GM12878 (cell line): Measurements from ENCODE around the gene TIMP3. TPM values are rescaled to one million over a fixed set of nuclear protein-coding genes. Genes with fewer than 3 reads are reported as not detected.

Source experiments
- ATAC-seq: fragments of 200-7000 bp; cut with Tn5 transposase; 3 replicates; pipeline ENCODE4 v1.9.1; 2020; ENCODE audit warnings: mild to moderate bottlenecking, moderate library complexity
- BruUV-seq: library from RNA; stranded (reverse); fragments of 400-500 nt; replicated peaks from 2 replicates; lab custom pipeline; 2021; lab: Mats Ljungman, UMichigan
- CTCF ChIA-PET: fragments of 300-600 bp; sonication (Branson Sonifier 250); formaldehyde crosslinking; extraction: SDS; loops from one replicate; lab custom pipeline; 2021; ENCODE audit warnings: inconsistent platforms; lab: Yijun Ruan, JAX
- POLR2A ChIA-PET: fragments of 350-600 bp; formaldehyde crosslinking; extraction: SDS; loops from one replicate; lab custom pipeline; 2021; ENCODE audit warnings: inconsistent platforms; lab: Charles Lee
- RAD21 ChIA-PET: fragments of 300-600 bp; sonication (Branson Sonifier 250); formaldehyde crosslinking; loops from one replicate; lab custom pipeline; 2023; ENCODE audit warnings: antibody characterized with exemption; ENCODE audit not compliant: unreplicated experiment; lab: Charles Lee
- SMC1A ChIA-PET: fragments of 300-600 bp; sonication (Branson Sonifier 250); formaldehyde crosslinking; loops from one replicate; lab custom pipeline; 2023; ENCODE audit not compliant: unreplicated experiment, uncharacterized antibody; lab: Charles Lee
- DNase-seq: peaks from one replicate; pipeline ENCODE4 v3.0.0-alpha.2; 2011; ENCODE audit warnings: low read depth, low spot score
- FAIRE-seq: peaks from 3 replicates; lab custom pipeline; 2011; peaks lifted over from hg19 to GRCh38; lab: Jason Lieb, UNC
- H2AFZ ChIP-seq: 2 replicates; pipeline ENCODE4 v1.6.0; 2011; ENCODE audit warnings: low read depth, low read length, control low read depth; ENCODE audit not compliant: control insufficient read depth
- H3K27ac ChIP-seq: 2 replicates; pipeline ENCODE4 v1.5.1; 2011; ENCODE audit warnings: control low read depth; ENCODE audit not compliant: control insufficient read depth, insufficient read depth
- H3K27me3 ChIP-seq, 2 experiments: replicated peaks in 1 of 2; 2 replicates each; pipeline versions ENCODE4 v1.6.0 to v1.6.1; 2011; ENCODE audit warnings: low read length in 1 of 2; ENCODE audit not compliant: control insufficient read depth in 2 of 2, insufficient read depth in 2 of 2
- H3K36me3 ChIP-seq, 2 experiments: 2 replicates each; pipeline ENCODE4 v1.5.1; 2011; ENCODE audit warnings: low read length in 1 of 2; ENCODE audit not compliant: control insufficient read depth in 2 of 2, insufficient read depth in 2 of 2
- H3K4me1 ChIP-seq: 2 replicates; pipeline ENCODE4 v1.6.1; 2011; ENCODE audit warnings: mild to moderate bottlenecking, low read length, moderate library complexity, mixed read lengths; ENCODE audit not compliant: control insufficient read depth, insufficient read depth
- H3K4me2 ChIP-seq: 2 replicates; pipeline ENCODE4 v1.6.0; 2011; ENCODE audit warnings: control low read depth; ENCODE audit not compliant: control insufficient read depth, insufficient read depth
- H3K4me3 ChIP-seq: fragments of 200-600 bp; sonication (generic); 2 replicates; pipeline ENCODE4 v1.5.1; 2016
- H3K79me2 ChIP-seq: 2 replicates; pipeline ENCODE4 v1.6.0; 2011; ENCODE audit warnings: low read length; ENCODE audit not compliant: control insufficient read depth, insufficient read depth
- H3K9ac ChIP-seq: 2 replicates; pipeline ENCODE4 v1.8.0; 2011; ENCODE audit warnings: low read length, control low read depth, mixed read lengths; ENCODE audit not compliant: control insufficient read depth, insufficient read depth
- H3K9me3 ChIP-seq: replicated peaks from 3 replicates; pipeline ENCODE4 v1.5.1; 2011; ENCODE audit warnings: mild to moderate bottlenecking, low read length; ENCODE audit not compliant: control insufficient read depth, insufficient read depth
- H4K20me1 ChIP-seq: 2 replicates; pipeline ENCODE4 v1.6.0; 2011; ENCODE audit not compliant: control insufficient read depth, insufficient read depth
- EED ChIP-seq: sonication (generic); IDR thresholded peaks from 2 replicates; pipeline ENCODE4 v1.6.1; 2016; ENCODE audit warnings: antibody characterized with exemption, low read depth
- EGR1 ChIP-seq, 2 experiments: IDR thresholded peaks; 1 replicate in 1 of 2; 2 replicates in 1 of 2; pipeline ENCODE4 v1.6.1; 2011 to 2012; ENCODE audit warnings: low read depth in 2 of 2, low read length in 2 of 2, borderline replicate concordance in 1 of 2, mild to moderate bottlenecking in 1 of 2, moderate library complexity in 1 of 2
- FOS ChIP-seq: IDR thresholded peaks from 3 replicates; pipeline ENCODE4 v1.6.1; 2011; ENCODE audit warnings: borderline replicate concordance; ENCODE audit not compliant: insufficient read length; ENCODE audit errors: extremely low read depth
- JUNB ChIP-seq: IDR thresholded peaks from 2 replicates; pipeline ENCODE4 v1.6.1; 2016; ENCODE audit warnings: antibody characterized with exemption, mild to moderate bottlenecking
- MTA3 ChIP-seq: IDR thresholded peaks from 2 replicates; pipeline ENCODE4 v1.6.1; 2012; ENCODE audit warnings: low read length, inconsistent platforms, borderline replicate concordance
- MYB ChIP-seq: fragments of 150-350 bp; IDR thresholded peaks from 2 replicates; pipeline ENCODE4 v1.6.1; 2014; ENCODE audit warnings: mild to moderate bottlenecking, low read depth, low read length, borderline replicate concordance
- NFIC ChIP-seq: IDR thresholded peaks from 2 replicates; pipeline ENCODE4 v1.6.1; 2012; ENCODE audit warnings: low read depth, mild to moderate bottlenecking, inconsistent platforms, low read length, moderate library complexity
- NR2C2 ChIP-seq: IDR thresholded peaks from 2 replicates; pipeline ENCODE4 v1.6.1; 2011; ENCODE audit warnings: borderline replicate concordance, low read depth; ENCODE audit not compliant: control insufficient read depth, insufficient read length
- POLR2A ChIP-seq: IDR thresholded peaks from 2 replicates; pipeline ENCODE4 v1.6.1; 2011; ENCODE audit warnings: low read depth, mild to moderate bottlenecking, low read length
- SMAD1 ChIP-seq: fragments of 450-650 bp; IDR thresholded peaks from 2 replicates; pipeline ENCODE4 v1.6.1; 2018; ENCODE audit warnings: mild to moderate bottlenecking, low read depth; ENCODE audit not compliant: partially characterized antibody
- SRF ChIP-seq, 2 experiments: IDR thresholded peaks; 2 replicates each; pipeline ENCODE4 v1.6.1; 2011; ENCODE audit warnings: low read depth in 2 of 2, low read length in 2 of 2, mild to moderate bottlenecking in 1 of 2, moderate library complexity in 1 of 2
- STAT1 ChIP-seq: fragments of 450-650 bp; conservative IDR thresholded peaks from 2 replicates; pipeline ENCODE4 v1.6.1; 2014; ENCODE audit warnings: antibody characterized with exemption, mild to moderate bottlenecking
- TAF1 ChIP-seq: IDR thresholded peaks from 2 replicates; pipeline ENCODE4 v1.6.1; 2011; ENCODE audit warnings: mild to moderate bottlenecking, low read depth, low read length, borderline replicate concordance
- YY1 ChIP-seq: IDR thresholded peaks from 2 replicates; pipeline ENCODE4 v1.6.1; 2011; ENCODE audit warnings: low read depth, mild to moderate bottlenecking, low read length
- ZNF207 ChIP-seq: fragments of 450-650 bp; IDR thresholded peaks from 2 replicates; pipeline ENCODE4 v1.6.1; 2014; ENCODE audit warnings: antibody characterized with exemption, mild to moderate bottlenecking, borderline replicate concordance
- ZZZ3 ChIP-seq: IDR thresholded peaks from 2 replicates; pipeline ENCODE4 v1.6.1; 2011; ENCODE audit warnings: low read depth; ENCODE audit not compliant: control insufficient read depth, insufficient read length
- WGBS: methylation state at CpG from one replicate; pipeline ENCODE4 v1.1.6; 2016; ENCODE audit warnings: low lambda C conversion rate; ENCODE audit not compliant: insufficient replicate concordance, insufficient coverage; ENCODE audit errors: missing lambda C conversion rate; 5-methylcytosine and 5-hydroxymethylcytosine counted together
- in situ Hi-C: fragments of 300-500 bp; cut with MboI; formaldehyde crosslinking; loops from 9 replicates; pipeline ENCODE4 v1.14.3; 2018; ENCODE audit warnings: mixed read lengths
- intact Hi-C: fragments of 100-400 bp; cut with micrococcal nuclease; formaldehyde crosslinking; loops from one replicate; pipeline ENCODE4 v1.14.2; 2022; ENCODE audit not compliant: unreplicated experiment
- polyA plus RNA-seq, 11 experiments: library from polyadenylated mRNA; depleted of rRNA in 4 of 11; unstranded in 6 of 11; stranded (reverse) in 5 of 11; fragments of >200 nt; fragmentation: Nextera tagmentation in 4 of 11; fragmentation: Illumina TruSeq in 1 of 11; extraction: Ambion mirVana in 4 of 11; extraction: Trizol in 1 of 11; gene quantifications; 1 replicate in 1 of 11; 2 replicates in 10 of 11; pipeline versions ENCODE4 v1.2.1 to v1.2.3, GENCODE V29; 2011 to 2016; ENCODE audit warnings: inconsistent platforms in 2 of 11, missing spikeins in 2 of 11, low read depth in 1 of 11
- total RNA-seq, 4 experiments: library from RNA; depleted of rRNA in 3 of 4; stranded (reverse); fragments of >200 nt in 3 of 4; fragmentation: Illumina TruSeq in 1 of 4; extraction: Trizol in 1 of 4; gene quantifications; 2 replicates each; pipeline versions ENCODE4 v1.2.1 to v1.2.3, GENCODE V29; 2013 to 2021
- TF ChIP-seq, protein P1 (sequence below): IDR thresholded peaks from 2 replicates; pipeline ENCODE4 v1.6.1; 2012; ENCODE audit warnings: low read depth, low read length, improper control_type of control experiment

Gene TIMP3
- total and polyA plus RNA-seq, 10 of the 15 experiments (the other 5 are each of a cell fraction or from before 2014, with no cell fraction given): 0.01 to 0.74 (median 0.27) TPM; not detected in 5

GRCh38 chr22:32758866-32759385 is 42.6 kb upstream of the TIMP3 start:
- no peaks in the 10 kb centered on the region for H3K9me3 ChIP-seq
- DNase-seq (no peak), FAIRE-seq (no peak), ATAC-seq (no peak)
- H3K27me3 ChIP-seq: no peaks in the 10 kb centered on the region
- H3K4me3 ChIP-seq: no peak overlapping the region
- H3K4me1 ChIP-seq: no peaks in the 10 kb centered on the region
- RAD21 ChIA-PET: no interaction called here
- H3K9ac ChIP-seq: no peak overlapping the region
- no peak overlapping the region for H3K4me2 ChIP-seq
- H3K27ac ChIP-seq: no peak overlapping the region
- H4K20me1 ChIP-seq: no peaks in the 10 kb centered on the region; the same call in 1 of the 2 replicates
- no peaks in the 10 kb centered on the region for H3K79me2 ChIP-seq
- H3K36me3 ChIP-seq: no peaks in the 10 kb centered on the region
- POLR2A ChIA-PET: no interaction called here
- no peak overlapping the region for H2AFZ ChIP-seq
- intact Hi-C loops: no loop called here
- SMC1A ChIA-PET: no interaction called here
- CTCF ChIA-PET: no interaction called here
- 13% methylated on average over 3 of the region's 3 CpGs for WGBS
- BruUV-seq: no TSS peak
- in situ Hi-C loops: no loop called here
- no peak for TF ChIP-seq ZZZ3
- no peak for TF ChIP-seq MTA3
- no peak for TF ChIP-seq NFIC
- no peak for TF ChIP-seq STAT1
- TF ChIP-seq TAF1: no peak
- TF ChIP-seq POLR2A: no peak
- TF ChIP-seq JUNB: no peak
- TF ChIP-seq YY1: no peak

DNA sequence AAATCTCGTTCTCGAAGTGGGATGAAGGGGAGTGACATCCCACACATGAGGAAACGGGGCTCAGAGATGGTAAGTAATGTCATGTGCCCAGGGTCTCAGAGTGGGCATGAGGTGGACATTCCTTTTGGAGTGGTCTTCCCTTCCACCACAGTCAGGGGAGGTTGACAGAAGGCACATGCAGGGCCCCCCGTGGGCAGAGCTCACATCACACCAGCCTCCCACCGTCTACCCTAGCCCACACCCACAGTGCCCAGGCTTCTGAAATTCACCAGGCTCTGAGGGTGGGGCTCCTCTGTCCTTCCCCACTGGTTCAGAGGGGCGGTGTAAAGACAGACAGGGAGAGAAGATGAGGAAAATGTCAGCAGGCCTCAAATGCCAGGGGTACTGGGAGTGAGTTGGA is 41.1 kb upstream of the TIMP3 start:
- Histone ChIP-seq H3K9ac (no peak overlapping the region), H4K20me1 (no peaks in the 10 kb centered on the region; the same call in 1 of the 2 replicates), H3K4me1 (no peaks in the 10 kb centered on the region), H3K27me3 (no peaks in the 10 kb centered on the region)
- DNase-seq (no peak), ATAC-seq (no peak), FAIRE-seq (no peak)
- POLR2A ChIA-PET: no interaction called here
- BruUV-seq: no TSS peak
- 6% methylated on average over 6 of the region's 6 CpGs for WGBS
- CTCF ChIA-PET: no interaction called here
- TF ChIP-seq, protein P1, sequence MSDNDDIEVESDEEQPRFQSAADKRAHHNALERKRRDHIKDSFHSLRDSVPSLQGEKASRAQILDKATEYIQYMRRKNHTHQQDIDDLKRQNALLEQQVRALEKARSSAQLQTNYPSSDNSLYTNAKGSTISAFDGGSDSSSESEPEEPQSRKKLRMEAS: no peak
- TF ChIP-seq EGR1 (IDR thresholded peaks at IDR 0.05; ENCODE audit: borderline replicate concordance in 1 of 2, low read depth in 2 of 2, low read length in 2 of 2): no peak
- no peak for TF ChIP-seq NR2C2
- TF ChIP-seq EED: no peak
- no peak for TF ChIP-seq SMAD1
- TF ChIP-seq FOS: no peak
- TF ChIP-seq SRF (IDR thresholded peaks at IDR 0.05; ENCODE audit: low read depth in 2 of 2, low read length in 2 of 2): no peak
- no peak for TF ChIP-seq ZNF207
- no peak for TF ChIP-seq MYB
- TF ChIP-seq, all 136 proteins: peak for 0
- no peaks in the 10 kb centered on the region for H3K79me2 ChIP-seq
- intact Hi-C loops (no loop called here), in situ Hi-C loops (loop anchor here (5.0 kb wide), 1 partner anchor 52 kb away; no protein-coding TSS in a partner anchor)
- no peaks in the 10 kb centered on the region for H3K9me3 ChIP-seq
- H3K36me3 ChIP-seq: no peaks in the 10 kb centered on the region
- no peak overlapping the region for H3K4me3 ChIP-seq
- no peak overlapping the region for H3K27ac ChIP-seq
- ChIA-PET SMC1A (no interaction called here), RAD21 (no interaction called here)
- H3K4me2 ChIP-seq: no peak overlapping the region
- H2AFZ ChIP-seq: no peak overlapping the region
